Measurements from ENCODE around the gene PNPLA6.
"Not testable (repeated sequence)": the region's sequence is repeated elsewhere in the genome, so short reads cannot be mapped to it uniquely, and the experiment has no call there.

DNA sequence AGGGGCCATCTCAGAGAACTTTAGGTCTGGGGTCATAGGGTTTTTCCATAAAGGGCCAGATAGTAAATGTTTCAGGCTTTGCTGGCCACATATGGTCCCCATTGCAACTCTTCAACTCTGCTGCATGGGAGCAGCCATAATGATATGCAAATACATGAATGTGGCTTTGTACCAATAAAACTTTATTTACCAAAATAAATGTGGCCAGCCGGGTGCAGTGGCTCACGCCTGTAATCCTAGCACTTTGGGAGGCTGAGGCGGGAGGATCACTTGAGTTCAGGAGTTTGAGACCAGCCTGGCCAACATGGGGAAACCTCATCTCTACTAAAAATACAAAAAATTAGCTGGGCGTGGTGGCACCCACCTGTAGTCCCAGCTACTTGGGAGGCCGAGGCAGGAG, 3.5 kb downstream of the PNPLA6 start:
- TF ChIP-seq, protein P1, sequence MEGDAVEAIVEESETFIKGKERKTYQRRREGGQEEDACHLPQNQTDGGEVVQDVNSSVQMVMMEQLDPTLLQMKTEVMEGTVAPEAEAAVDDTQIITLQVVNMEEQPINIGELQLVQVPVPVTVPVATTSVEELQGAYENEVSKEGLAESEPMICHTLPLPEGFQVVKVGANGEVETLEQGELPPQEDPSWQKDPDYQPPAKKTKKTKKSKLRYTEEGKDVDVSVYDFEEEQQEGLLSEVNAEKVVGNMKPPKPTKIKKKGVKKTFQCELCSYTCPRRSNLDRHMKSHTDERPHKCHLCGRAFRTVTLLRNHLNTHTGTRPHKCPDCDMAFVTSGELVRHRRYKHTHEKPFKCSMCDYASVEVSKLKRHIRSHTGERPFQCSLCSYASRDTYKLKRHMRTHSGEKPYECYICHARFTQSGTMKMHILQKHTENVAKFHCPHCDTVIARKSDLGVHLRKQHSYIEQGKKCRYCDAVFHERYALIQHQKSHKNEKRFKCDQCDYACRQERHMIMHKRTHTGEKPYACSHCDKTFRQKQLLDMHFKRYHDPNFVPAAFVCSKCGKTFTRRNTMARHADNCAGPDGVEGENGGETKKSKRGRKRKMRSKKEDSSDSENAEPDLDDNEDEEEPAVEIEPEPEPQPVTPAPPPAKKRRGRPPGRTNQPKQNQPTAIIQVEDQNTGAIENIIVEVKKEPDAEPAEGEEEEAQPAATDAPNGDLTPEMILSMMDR (IDR thresholded peaks at IDR 0.05; ENCODE audit: poor library complexity) = not testable (repeated sequence)
- TF ChIP-seq EZH2 (IDR thresholded peaks at IDR 0.05; ENCODE audit: borderline replicate concordance); EZH2phosphoT487 (IDR thresholded peaks at IDR 0.05; ENCODE audit: low read depth, severe bottlenecking, unreplicated experiment): not testable (repeated sequence)

Data from hepatocyte (in vitro differentiated cells).